Activated T-cell treated with anti-CD3 and anti-CD28 coated beads for 24 hours (primary cell): ENCODE results near the gene MACROD2.
"Not testable (repeated sequence)": the region's sequence is repeated elsewhere in the genome, so short reads cannot be mapped to it uniquely, and the experiment has no call there.

Experiments used
- DNase-seq: peaks from one replicate; pipeline ENCODE4 v3.0.0-alpha.2; 2020; ENCODE audit warnings: low read depth

The MACROD2 gene

DNA sequence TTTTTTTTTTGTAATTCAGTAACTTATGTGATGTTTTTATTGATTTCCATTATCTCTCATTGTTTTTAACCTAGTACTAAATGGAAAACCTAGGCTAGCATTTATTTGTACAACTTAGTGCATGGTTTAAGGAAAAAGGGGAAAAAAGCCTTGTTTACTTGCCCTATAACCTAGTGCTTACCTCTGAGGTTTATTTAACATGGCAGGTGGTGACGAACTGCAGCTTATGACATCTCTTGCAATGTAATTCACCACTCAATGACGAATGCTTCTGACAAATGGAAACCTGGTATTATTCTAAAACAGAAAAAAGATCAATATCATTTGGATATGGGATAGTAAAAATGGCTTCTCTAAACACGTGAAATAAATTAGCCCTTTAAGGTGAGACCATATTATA is 960.7 kb downstream of the MACROD2 start:
- no peak for DNase-seq

DNA sequence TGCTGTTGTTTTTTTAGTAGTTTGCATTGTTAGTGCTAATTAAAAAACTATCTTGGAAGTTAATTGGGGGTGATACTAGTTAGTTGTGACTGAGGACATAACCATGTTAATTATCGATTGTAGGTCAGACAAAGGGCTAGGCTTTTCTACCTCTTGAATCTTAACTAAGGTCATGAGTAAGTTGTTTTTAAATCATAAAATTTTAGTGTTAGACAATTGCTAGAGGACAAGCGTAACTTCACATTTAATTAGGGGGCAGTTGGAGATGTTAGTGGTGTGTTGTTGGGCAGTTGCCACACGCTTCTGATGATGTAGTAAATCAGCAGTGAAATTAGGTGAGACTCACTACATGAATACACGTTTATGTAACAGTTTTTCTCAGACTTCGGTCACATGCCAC is 961.2 kb downstream of the MACROD2 start:
- DNase-seq = no peak

DNA sequence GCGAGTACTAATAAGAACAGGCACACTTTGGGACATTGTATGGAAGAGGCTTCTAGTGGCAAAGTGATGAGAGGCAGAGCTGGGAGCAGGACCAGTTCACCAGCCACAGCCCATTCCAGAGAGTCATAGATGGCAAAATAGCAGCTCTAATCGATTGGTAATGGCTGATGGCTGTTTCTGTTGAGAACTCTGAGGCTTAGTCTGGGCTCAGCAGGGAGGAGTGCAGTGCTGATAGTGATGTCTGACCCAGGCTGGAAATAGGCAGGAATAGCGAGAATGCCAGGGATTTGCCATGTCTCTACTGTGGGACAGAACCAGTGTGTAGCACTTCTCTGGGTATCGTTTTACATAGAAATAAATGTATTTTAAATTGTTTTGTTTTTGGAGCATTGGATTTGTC is 962.1 kb downstream of the MACROD2 start:
- DNase-seq = no peak

DNA sequence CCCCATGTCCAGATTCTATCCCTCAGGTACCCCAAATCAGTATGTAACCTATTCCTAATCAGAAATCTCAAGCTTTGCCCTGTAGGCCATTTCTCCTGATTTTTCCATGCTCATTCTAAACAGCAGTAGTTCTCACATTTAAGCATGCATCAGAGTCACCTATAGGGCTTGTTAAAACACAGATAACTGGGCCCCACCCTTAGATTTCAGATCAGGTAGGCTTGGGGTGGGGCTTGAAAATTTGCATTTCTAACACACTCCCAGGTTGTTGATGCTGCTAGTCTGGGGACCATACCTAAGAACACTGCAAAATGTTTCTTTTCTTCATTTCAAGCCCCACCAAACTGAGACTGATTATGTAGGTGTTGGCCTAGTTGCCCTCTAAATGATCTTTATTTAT is 963.3 kb downstream of the MACROD2 start:
- DNase-seq = no peak

DNA sequence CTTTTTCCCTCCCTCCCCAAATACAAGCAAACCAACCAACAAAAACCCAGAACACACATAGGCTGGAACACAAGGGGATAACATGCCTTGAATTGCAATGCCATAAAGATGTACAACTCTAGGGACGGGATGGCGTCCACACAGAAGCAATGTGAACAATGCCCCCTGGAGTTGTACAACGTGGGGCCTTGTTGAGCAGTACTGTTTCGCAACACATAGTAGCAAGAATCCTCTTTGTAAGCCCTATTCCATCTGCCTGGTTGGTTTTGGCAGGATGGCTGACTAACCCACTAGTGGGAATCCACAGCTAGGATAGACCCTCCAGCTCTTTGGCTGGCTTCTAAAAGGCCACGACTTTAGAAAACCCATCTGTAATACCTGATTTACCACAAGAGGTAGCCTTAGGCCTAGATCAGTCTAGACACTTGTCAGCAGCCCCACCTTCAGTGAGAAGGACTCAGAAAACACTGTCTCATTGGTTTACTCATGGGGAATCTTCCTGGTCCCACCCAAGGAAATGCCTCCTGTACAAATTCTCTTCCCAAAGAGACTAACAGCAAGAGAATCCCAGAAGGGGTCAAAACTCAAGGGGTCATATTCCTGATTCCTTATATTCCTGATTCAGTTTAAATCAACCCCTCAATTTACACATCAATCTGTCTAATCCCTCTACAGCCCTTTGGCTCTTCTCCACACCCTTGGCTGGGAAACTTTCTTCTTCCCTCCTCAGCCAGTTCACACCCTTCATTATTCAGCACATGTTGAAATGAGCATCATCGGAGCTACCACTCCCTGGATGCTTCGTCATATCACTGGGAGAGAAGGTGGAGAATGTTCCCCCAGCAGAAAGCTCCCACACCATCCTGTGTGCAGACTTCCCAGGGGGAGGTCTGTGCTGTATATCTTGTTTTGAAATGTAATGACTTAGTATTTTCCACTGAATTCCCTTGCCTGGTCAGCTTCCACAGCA is 964.5 kb downstream of the MACROD2 start:
- no peak for DNase-seq

DNA sequence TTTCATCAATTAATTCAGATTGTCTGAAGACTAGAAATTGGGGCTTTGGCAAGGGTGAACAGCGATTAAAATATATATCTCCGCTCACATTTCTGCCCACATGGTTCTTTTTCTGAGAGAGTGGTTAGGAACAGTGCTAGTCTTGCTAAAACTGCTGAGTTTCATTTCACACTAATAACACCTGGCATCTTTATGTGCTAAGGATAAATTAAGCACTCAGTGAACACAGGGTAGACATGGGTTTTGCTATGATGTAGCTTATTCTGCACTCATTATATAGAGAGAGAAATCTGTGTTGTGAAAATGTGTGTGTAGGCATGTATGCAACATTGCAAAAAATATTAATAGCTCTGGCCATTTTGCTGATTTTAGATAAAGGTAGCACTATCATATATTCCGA is 965.5 kb downstream of the MACROD2 start:
- DNase-seq = no peak

DNA sequence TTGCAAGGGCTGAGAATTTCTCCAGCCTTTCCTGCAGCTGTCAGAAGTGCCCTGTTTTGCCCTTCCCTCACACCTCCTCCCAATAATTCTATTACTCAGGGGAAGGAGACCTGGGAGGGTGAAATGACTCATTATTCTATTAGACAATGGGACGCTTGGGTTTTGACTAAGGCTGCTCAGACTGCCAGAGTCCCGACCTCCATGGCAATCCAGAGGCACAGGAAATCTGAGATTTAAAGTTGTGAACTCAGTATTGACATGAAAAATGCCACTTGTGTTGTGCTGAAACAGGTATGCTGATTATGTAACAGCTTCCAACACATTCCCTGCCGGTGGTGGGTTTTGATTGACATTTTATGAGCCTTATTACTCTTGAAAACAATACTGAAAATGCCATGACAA is 967.9 kb downstream of the MACROD2 start:
- DNase-seq = no peak

DNA sequence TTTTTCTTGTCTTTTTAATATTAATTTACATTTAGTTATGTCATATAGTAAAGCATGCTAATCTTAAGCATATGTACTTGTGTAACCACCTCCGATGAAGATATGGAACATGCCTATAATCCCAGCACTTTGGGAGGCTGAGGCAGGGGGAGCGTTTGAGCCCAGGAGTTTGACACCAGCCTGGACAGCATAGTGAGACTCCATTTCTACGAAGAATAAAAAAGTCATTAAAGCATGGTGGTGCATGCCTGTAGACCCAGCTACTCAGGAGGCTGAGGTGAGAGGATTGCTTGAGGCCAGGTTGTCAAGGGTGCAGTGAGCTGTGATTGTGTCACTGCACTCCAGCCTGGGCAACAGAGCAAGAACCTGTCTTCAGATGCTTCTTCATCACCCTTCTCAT is 970.9 kb downstream of the MACROD2 start:
- DNase-seq = no peak

DNA sequence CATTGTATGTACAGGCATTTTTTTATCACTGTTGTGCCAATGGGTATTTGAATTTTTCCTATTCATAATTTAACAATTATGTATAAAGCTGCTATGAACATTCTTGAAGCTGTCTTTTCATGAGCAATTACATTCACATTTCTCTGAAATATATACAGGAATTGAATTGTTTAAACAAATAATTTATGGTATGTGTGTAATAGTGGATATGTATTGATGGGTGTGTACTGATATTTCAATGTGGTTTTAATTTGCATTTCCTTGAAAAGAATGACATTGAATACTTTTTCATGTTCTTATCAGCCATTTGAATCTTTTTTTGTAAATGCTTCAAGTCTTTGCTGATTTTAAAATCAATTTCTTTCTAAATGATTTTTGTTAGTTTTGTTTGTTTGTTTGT is 971.5 kb downstream of the MACROD2 start:
- DNase-seq = no peak

DNA sequence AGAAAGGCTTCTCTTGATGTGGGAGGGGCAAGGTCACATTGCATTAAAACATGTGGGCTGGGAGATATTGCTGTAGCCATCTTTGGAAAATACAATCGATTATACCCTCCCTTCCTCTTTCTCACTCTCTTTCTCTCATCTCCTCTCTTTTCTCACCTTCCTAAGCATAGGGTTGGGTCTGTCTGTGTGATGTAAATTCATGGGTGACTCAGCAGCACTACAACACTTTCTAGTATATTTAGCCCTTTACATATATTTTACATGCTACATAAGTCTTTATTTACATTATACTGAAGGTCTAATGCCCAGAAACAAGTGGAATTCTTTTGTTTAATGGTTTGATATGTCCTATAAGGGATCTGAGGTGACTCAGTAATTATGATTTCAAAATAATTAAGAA is 976.9 kb downstream of the MACROD2 start:
- DNase-seq = no peak

DNA sequence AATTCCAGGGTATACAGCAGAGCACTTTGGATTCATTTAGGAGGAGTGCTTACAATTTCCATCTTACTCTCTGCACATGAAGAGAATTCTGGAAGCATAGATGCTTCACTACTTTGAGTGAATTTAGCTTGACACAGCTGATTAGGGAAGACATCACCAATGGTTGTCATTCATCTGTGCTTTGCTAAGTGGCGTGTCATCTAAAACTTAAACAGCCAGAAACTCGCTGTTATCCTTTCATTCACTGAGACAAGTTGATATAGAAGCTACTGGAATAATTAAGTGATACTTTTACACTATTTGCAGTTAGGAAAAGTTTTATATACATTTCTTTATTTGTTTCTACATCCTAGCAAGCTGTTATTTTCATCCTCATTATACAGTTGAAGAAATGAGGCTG is 977.4 kb downstream of the MACROD2 start:
- DNase-seq = no peak

DNA sequence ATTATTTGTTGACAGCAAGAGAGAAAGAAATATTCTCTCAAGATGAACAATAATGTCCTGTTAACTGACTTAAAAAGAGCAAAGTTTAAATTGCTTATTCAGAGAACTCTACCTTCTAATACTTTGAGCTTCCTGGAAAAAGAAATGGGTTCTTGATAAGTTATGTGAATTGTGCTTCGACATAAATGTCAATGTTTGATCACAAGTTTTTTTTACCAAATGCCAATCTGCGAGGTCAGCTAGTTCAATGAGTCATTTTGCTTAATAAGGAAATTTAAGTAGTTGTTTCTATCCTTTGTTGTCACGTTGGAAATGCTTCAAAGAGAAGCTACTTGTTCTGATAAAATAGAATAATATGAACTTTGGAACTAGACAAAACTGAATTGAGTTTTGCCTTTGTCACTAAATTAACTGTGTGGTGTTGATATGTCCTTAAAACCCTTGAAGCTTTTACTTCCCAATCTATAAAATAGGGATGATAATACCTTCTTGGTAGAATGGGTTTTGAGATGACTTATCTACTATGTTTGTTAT is 984.2 kb downstream of the MACROD2 start:
- DNase-seq = no peak

DNA sequence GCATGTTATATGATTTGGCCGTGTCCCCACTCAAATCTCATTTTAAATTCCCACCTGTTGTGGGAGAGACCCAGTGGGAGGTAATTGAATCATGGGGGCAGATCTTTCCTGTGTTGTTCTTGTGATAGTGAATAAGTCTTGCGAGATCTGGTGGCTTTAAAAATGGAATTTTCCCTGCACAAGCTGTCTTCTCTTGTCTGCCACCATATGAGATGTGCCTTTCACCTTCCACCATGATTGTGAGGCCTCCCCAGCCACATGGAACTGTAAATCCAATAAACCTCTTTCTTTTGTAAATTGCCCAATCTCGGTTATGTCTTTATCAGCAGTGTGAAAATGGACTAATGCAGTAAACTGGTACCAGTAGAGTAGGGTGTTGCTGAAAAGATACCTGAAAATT is 986.2 kb downstream of the MACROD2 start:
- DNase-seq = not testable (repeated sequence)

DNA sequence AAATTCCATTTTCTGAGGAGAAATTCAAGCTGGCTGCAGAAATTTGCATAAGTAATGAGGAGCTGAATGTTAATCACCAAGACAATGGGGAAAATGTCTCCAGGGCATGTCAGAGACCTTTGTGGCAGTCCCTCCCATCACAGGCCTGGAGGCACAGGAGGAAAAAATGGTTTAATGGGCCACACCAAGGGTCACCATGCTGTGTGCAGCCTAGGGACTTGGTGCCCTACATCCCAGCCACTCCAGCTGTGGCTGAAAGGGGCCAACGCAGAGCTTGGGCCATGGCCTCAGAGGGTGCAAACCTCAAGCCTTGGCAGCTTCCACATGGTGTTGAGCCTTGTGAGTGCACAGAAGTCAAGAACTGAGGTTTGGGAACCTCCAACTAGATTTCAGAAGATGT is 987.0 kb downstream of the MACROD2 start:
- not testable (repeated sequence) for DNase-seq

DNA sequence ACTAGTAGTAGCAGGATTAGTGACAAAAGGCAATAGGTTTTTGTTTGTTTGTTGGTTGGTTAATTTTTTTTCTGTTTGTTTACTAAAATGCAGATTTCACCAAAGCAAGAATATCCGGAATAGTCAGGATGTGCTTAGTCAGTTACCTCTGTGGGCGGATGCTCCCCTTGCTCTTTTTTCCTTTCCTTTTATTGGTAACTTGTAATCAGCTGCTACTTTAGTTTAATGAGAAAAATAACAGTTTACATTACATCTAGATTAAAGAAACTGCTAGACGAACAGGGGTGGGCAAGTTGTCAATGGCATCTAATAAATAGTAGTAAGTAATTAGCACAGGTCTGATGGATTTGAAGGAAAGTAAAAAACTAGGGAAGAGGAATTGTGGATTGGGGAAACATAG is 989.0 kb downstream of the MACROD2 start:
- no peak for DNase-seq

DNA sequence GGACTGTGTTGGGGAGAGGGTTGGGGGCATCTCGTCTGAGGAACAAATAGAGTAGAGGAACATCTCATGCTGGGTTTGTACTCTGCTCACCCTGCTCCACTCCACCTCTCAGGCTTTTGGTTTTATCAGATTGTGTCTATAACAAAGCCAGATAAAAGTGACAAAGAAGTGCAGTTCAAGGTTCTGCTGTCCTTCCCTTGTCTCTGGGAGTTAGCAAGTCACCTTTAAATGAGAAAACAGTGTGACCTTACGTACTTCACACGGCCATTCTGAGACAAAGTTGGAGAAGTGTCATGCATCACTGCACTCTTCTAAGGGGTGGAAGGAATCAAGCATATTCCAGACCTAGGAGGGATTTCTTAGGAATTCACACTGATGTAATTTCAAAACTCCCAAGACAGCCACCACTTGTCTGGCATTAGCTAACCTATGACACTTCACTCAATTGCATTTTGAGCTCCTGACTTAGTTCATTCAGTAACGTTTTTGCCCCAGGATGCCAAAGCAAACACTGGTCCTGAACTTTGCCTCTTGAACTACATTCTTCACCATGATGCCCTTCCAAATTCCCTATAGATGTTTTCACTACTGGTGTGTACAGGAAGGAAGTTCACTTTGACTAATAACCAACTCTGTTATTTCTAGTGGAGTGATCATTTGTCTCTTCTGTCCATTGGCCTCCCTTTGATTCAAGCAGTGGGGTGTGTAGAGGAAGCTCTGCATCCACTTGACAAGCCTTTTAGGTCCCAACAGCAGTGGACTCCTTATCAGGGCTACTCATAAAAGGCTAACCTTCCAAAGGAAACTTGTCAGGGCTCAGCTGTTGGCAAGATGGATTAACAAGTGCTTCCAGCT is 989.7 kb downstream of the MACROD2 start:
- no peak for DNase-seq

DNA sequence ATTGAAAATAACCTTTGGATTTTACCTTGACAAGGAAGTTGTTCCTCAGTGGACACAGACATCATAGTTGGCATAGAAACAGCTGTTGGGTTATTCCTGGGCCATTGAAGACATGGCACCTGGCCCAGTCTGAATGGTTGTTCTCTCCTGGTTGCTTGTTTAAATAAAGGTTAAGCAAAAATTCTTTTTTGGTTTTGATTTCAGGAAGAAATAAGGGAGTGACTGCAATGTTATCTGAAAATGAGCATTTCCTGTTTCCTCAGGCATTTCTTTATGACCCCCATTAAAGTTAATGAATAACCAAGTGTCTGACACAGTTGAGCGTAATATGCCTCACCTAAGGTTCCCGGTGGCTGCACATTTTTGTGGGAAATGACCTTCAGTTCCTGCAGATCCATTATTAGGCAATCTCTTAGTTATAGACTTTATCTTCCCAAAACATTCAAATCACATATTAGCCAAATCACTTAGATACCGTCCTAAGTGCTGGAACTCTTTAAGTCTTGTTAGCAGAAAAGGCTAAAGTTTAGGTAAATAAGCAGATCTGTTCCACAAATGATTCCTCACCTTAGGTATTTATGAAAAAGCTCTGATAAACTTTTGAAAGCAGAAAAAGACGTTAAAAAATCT is 990.8 kb downstream of the MACROD2 start:
- DNase-seq = no peak

DNA sequence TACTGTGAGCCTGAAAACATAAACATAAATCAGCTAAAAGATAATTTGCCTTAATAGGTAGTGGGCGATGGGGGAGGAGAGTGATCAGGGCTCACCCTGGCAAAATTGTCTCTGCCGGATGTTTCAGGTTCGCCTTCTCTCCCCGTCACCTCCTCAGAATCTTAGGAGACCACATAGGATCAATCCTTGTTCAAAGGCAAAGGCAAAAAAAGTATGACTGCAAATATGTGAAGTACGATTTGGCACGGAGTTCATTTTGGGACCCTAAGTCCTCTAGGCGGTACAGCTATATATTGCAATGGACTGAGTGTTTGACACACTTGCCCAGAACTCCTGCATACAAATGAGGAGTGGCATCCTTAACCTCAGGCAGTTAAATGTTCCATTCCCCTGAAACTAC is 991.3 kb downstream of the MACROD2 start:
- no peak for DNase-seq

DNA sequence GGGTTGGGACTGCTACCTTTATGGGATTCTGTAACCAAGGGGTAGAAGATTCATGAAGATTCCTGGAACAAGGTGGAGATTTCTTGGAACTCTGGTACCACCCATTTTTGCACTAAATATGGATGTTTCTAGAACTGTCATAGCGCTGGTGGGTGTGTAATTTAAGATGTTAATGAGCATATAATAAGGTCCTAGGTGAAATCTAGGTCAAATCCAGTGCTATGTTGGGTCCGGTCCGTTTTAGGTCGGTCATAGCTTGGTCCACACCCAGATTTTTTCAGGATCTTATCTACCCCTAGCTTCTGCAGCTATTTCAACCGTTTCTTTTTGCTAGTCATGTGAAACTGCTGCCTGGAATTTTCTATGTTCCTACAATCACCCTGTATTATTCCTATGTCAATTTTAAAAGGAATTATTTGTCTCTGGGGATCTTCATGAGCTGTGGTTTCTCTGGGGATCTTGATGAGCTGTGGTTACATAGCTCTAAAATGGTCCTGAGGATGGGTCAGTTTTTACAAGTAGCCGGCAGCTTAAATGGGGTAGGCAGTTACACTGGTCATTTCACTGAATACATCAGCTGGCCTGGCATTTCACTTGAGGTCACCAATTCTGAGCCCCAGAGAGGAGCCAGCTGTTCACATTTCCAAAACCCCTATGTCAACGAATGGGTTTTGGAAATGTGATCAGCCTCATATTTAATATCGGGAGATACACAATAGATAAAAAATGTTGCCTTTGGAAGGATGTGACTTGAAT is 994.4 kb downstream of the MACROD2 start:
- DNase-seq = no peak

DNA sequence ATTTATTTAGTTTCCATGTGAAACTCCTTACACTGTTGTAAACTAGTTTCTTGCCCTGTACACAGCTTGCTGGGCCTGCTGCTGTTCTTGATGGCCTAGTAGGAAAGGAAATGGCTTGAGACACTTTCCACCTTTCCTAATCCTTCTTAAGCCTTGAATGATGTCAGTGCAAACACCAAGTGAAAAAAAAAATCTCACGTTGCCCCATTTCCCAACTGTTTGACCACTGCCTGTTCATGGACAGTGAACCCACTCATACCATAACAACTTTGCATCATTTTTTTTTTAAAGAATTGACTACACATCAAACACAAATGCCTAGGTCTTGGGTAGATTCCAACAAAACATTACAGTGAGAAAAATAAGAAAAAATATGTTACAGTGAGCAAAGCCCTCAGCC is 995.7 kb downstream of the MACROD2 start:
- no peak for DNase-seq

DNA sequence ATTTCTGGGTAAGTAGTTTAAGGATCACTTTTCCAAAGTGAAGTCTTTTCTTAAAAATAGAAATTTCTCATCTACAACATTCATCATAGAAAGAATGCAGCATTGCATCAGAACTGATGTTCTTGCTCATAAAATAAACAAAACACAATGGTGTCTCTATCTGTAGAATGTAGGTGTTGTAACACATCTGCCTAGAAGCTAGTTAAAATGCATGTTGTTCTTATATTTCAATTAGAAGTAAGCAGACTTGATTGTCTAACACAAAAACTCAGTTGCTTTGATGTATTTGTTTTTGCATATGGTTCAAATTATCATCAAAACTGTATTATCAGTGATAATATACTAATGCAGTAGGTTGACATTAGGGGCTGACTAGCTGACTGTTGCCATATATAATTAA is 996.8 kb downstream of the MACROD2 start:
- DNase-seq = no peak

DNA sequence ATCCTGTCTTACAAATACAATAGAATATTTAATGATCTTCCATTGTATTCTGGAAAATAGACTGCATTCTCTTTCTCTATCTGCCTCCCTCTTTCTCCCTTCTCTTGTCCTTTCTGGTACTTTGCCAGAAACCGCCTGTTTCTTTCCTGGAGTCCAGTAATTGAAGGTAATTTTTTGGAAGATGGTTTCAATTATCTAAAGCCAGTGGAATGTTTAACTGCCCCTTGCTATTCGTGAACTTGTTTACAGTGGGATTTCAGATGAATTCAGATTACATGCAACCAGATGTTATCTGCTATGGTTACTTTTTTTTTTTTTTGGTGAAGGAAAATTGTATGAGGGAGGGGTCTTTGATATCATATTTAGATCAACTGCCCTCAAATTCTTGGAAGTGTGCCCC is 997.6 kb downstream of the MACROD2 start:
- no peak for DNase-seq
